ENCODE results near the gene SLC1A2. TPM values are rescaled to one million over a fixed set of nuclear protein-coding genes. Genes with fewer than 3 reads are reported as not detected.

SLC1A2 gene
- total RNA-seq, 3 donors from 2014 or later = 0.32 to 23.7 (median 10.5) TPM

- H3K27me3 ChIP-seq = no peaks in the 10 kb centered on the region
- no peak for DNase-seq (ENCODE audit: low spot score in 2 of 2)
- H3K36me3 ChIP-seq = no peaks in the 10 kb centered on the region
- no peak for TF ChIP-seq CTCF (IDR thresholded peaks at IDR 0.05)
- TF ChIP-seq POLR2A (IDR thresholded peaks at IDR 0.05) = no peak
- no peak for TF ChIP-seq POLR2AphosphoS5 (IDR thresholded peaks at IDR 0.05)
- peaks cover 0 to 6% of the 10 kb centered on the region in 2 donors for H3K4me1 ChIP-seq
- intact Hi-C loops (cut with DNase I; ENCODE audit: low total_unique reads) = loop anchor here (5.0 kb wide), 1 partner anchor 58 kb away; no protein-coding TSS in a partner anchor
- H3K9me3 ChIP-seq = no peaks in the 10 kb centered on the region
- H3K27ac ChIP-seq = peak overlapping the region in 1 of 2 donors; percentile 76
- H3K4me3 ChIP-seq = no peak overlapping the region
Observed at GRCh38 chr11:35235157-35235468, 184.2 kb downstream of the SLC1A2 start.

- no peak overlapping the region for H3K4me3 ChIP-seq
- intact Hi-C loops (cut with DNase I; ENCODE audit: low total_unique reads) = loop anchor here (5.0 kb wide), 1 partner anchor 57 kb away; no protein-coding TSS in a partner anchor
- no peaks in the 10 kb centered on the region for H3K9me3 ChIP-seq
- no peak overlapping the region for H3K27ac ChIP-seq
- H3K4me1 ChIP-seq = peaks cover 0 to 6% of the 10 kb centered on the region in 2 donors
- no peaks in the 10 kb centered on the region for H3K36me3 ChIP-seq
- DNase-seq (ENCODE audit: low spot score in 2 of 2) = no peak
- no peaks in the 10 kb centered on the region for H3K27me3 ChIP-seq
- TF ChIP-seq POLR2AphosphoS5 (IDR thresholded peaks at IDR 0.05) (no peak), POLR2A (IDR thresholded peaks at IDR 0.05) (no peak), CTCF (IDR thresholded peaks at IDR 0.05) (no peak)
Observed at GRCh38 chr11:35234460-35235156, 184.8 kb downstream of the SLC1A2 start.

- Histone ChIP-seq H3K9me3 (no peaks in the 10 kb centered on the region), H3K27ac (no peak overlapping the region), H3K36me3 (no peaks in the 10 kb centered on the region), H3K27me3 (no peaks in the 10 kb centered on the region), H3K4me1 (peaks cover 0 to 6% of the 10 kb centered on the region in 2 donors), H3K4me3 (no peak overlapping the region)
- TF ChIP-seq POLR2AphosphoS5 (IDR thresholded peaks at IDR 0.05) (no peak), POLR2A (IDR thresholded peaks at IDR 0.05) (no peak), CTCF (IDR thresholded peaks at IDR 0.05) (no peak)
- no peak for DNase-seq (ENCODE audit: low spot score in 2 of 2)
- intact Hi-C loops (cut with DNase I; ENCODE audit: low total_unique reads) = no loop called here
Observed at GRCh38 chr11:35233518-35233917, 185.8 kb downstream of the SLC1A2 start.

GRCh38 chr11:35232891-35233330, 186.4 kb downstream of the SLC1A2 start:
- Histone ChIP-seq H3K4me3 (no peak overlapping the region), H3K4me1 (peaks cover 0 to 6% of the 10 kb centered on the region in 2 donors), H3K27me3 (no peaks in the 10 kb centered on the region), H3K36me3 (no peaks in the 10 kb centered on the region), H3K27ac (no peak overlapping the region), H3K9me3 (no peaks in the 10 kb centered on the region)
- no peak for DNase-seq (ENCODE audit: low spot score in 2 of 2)
- no peak for TF ChIP-seq POLR2A (IDR thresholded peaks at IDR 0.05)
- no peak for TF ChIP-seq POLR2AphosphoS5 (IDR thresholded peaks at IDR 0.05)
- TF ChIP-seq CTCF (IDR thresholded peaks at IDR 0.05) = no peak
- intact Hi-C loops (cut with DNase I; ENCODE audit: low total_unique reads) = no loop called here

GRCh38 chr11:35231076-35231860, 188.1 kb downstream of the SLC1A2 start:
- DNase-seq (ENCODE audit: low spot score in 2 of 2) = no peak
- intact Hi-C loops (cut with DNase I; ENCODE audit: low total_unique reads) = no loop called here
- TF ChIP-seq CTCF (IDR thresholded peaks at IDR 0.05) (no peak), POLR2A (IDR thresholded peaks at IDR 0.05) (no peak), POLR2AphosphoS5 (IDR thresholded peaks at IDR 0.05) (no peak)
- H3K4me3 ChIP-seq = no peak overlapping the region
- H3K36me3 ChIP-seq = no peaks in the 10 kb centered on the region
- H3K27ac ChIP-seq = no peak overlapping the region
- no peaks in the 10 kb centered on the region for H3K9me3 ChIP-seq
- H3K4me1 ChIP-seq = peaks cover 0 to 6% of the 10 kb centered on the region in 2 donors
- no peaks in the 10 kb centered on the region for H3K27me3 ChIP-seq

Data from breast epithelium (tissue), 4 donors.